Mammary epithelial cell (primary cell): ENCODE results near the gene AIG1.

ENCODE experiments used
- CTCF ChIP-seq, 2 donors: IDR thresholded peaks in 1 of 2; conservative IDR thresholded peaks in 1 of 2; 2 replicates each; pipeline ENCODE4 v1.5.1; 2011 to 2012; ENCODE audit warnings: inconsistent platforms in 2 of 2, low read length in 2 of 2, mild to moderate bottlenecking in 2 of 2, control low read depth in 1 of 2, low read depth in 1 of 2; ENCODE audit not compliant: insufficient read depth in 1 of 2; ENCODE audit errors: extremely low read depth in 1 of 2
- EZH2 ChIP-seq: IDR thresholded peaks from 2 replicates; pipeline ENCODE4 v1.6.1; 2012; ENCODE audit warnings: low read length, inconsistent platforms, borderline replicate concordance

DNA sequence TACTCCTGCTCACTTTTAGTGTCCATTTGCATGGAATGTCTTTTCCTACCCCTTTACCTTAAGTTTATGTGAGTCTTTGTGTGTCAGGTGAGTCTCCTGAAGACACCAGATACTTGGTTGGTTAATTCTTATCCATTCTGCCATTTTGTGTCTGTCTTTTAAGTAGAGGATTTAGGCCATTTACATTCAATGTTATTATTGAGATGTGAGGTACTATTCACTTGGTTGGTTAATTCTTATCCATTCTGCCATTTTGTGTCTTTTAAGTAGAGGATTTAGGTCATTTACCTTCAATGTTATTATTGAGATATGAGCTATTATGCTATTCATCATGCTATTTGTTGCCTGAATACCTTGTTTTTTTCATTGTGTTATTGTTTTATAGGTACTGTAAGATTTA, 113.8 kb downstream of the AIG1 start:
- TF ChIP-seq EZH2, result no peak
- no peak for TF ChIP-seq CTCF (conservative IDR thresholded peaks at IDR 0.05 in 1 of 2, IDR thresholded peaks at IDR 0.05 in 1 of 2; ENCODE audit: extremely low read depth in 1 of 2, insufficient read depth in 1 of 2, low read depth in 1 of 2, low read length in 2 of 2)
